GM12878 (cell line): ENCODE data around the gene SLC25A13. TPM values are rescaled to one million over a fixed set of nuclear protein-coding genes. Genes with fewer than 3 reads are reported as not detected.

Experiments
- ATAC-seq: fragments of 200-7000 bp; cut with Tn5 transposase; 3 replicates; pipeline ENCODE4 v1.9.1; 2020; ENCODE audit warnings: mild to moderate bottlenecking, moderate library complexity
- BruUV-seq: library from RNA; stranded (reverse); fragments of 400-500 nt; replicated peaks from 2 replicates; lab custom pipeline; 2021; lab: Mats Ljungman, UMichigan
- CTCF ChIA-PET: fragments of 300-600 bp; sonication (Branson Sonifier 250); formaldehyde crosslinking; extraction: SDS; loops from one replicate; lab custom pipeline; 2021; ENCODE audit warnings: inconsistent platforms; lab: Yijun Ruan, JAX
- POLR2A ChIA-PET: fragments of 350-600 bp; formaldehyde crosslinking; extraction: SDS; loops from one replicate; lab custom pipeline; 2021; ENCODE audit warnings: inconsistent platforms; lab: Charles Lee
- RAD21 ChIA-PET: fragments of 300-600 bp; sonication (Branson Sonifier 250); formaldehyde crosslinking; loops from one replicate; lab custom pipeline; 2023; ENCODE audit warnings: antibody characterized with exemption; ENCODE audit not compliant: unreplicated experiment; lab: Charles Lee
- SMC1A ChIA-PET: fragments of 300-600 bp; sonication (Branson Sonifier 250); formaldehyde crosslinking; loops from one replicate; lab custom pipeline; 2023; ENCODE audit not compliant: unreplicated experiment, uncharacterized antibody; lab: Charles Lee
- DNase-seq: peaks from one replicate; pipeline ENCODE4 v3.0.0-alpha.2; 2011; ENCODE audit warnings: low read depth, low spot score
- FAIRE-seq: peaks from 3 replicates; lab custom pipeline; 2011; peaks lifted over from hg19 to GRCh38; lab: Jason Lieb, UNC
- H2AFZ ChIP-seq: 2 replicates; pipeline ENCODE4 v1.6.0; 2011; ENCODE audit warnings: low read depth, low read length, control low read depth; ENCODE audit not compliant: control insufficient read depth
- H3K27ac ChIP-seq: 2 replicates; pipeline ENCODE4 v1.5.1; 2011; ENCODE audit warnings: control low read depth; ENCODE audit not compliant: control insufficient read depth, insufficient read depth
- H3K27me3 ChIP-seq, 2 experiments: replicated peaks in 1 of 2; 2 replicates each; pipeline versions ENCODE4 v1.6.0 to v1.6.1; 2011; ENCODE audit warnings: low read length in 1 of 2; ENCODE audit not compliant: control insufficient read depth in 2 of 2, insufficient read depth in 2 of 2
- H3K36me3 ChIP-seq, 2 experiments: 2 replicates each; pipeline ENCODE4 v1.5.1; 2011; ENCODE audit warnings: low read length in 1 of 2; ENCODE audit not compliant: control insufficient read depth in 2 of 2, insufficient read depth in 2 of 2
- H3K4me1 ChIP-seq: 2 replicates; pipeline ENCODE4 v1.6.1; 2011; ENCODE audit warnings: mild to moderate bottlenecking, low read length, moderate library complexity, mixed read lengths; ENCODE audit not compliant: control insufficient read depth, insufficient read depth
- H3K4me2 ChIP-seq: 2 replicates; pipeline ENCODE4 v1.6.0; 2011; ENCODE audit warnings: control low read depth; ENCODE audit not compliant: control insufficient read depth, insufficient read depth
- H3K4me3 ChIP-seq: fragments of 200-600 bp; sonication (generic); 2 replicates; pipeline ENCODE4 v1.5.1; 2016
- H3K79me2 ChIP-seq: 2 replicates; pipeline ENCODE4 v1.6.0; 2011; ENCODE audit warnings: low read length; ENCODE audit not compliant: control insufficient read depth, insufficient read depth
- H3K9ac ChIP-seq: 2 replicates; pipeline ENCODE4 v1.8.0; 2011; ENCODE audit warnings: low read length, control low read depth, mixed read lengths; ENCODE audit not compliant: control insufficient read depth, insufficient read depth
- H3K9me3 ChIP-seq: replicated peaks from 3 replicates; pipeline ENCODE4 v1.5.1; 2011; ENCODE audit warnings: mild to moderate bottlenecking, low read length; ENCODE audit not compliant: control insufficient read depth, insufficient read depth
- H4K20me1 ChIP-seq: 2 replicates; pipeline ENCODE4 v1.6.0; 2011; ENCODE audit not compliant: control insufficient read depth, insufficient read depth
- BCL11A ChIP-seq: IDR thresholded peaks from 2 replicates; pipeline ENCODE4 v1.6.1; 2011; ENCODE audit warnings: low read depth, low read length
- EP300 ChIP-seq, 2 experiments: fragments of 150-350 bp in 1 of 2; IDR thresholded peaks; 2 replicates each; pipeline ENCODE4 v1.6.1; 2011 to 2012; ENCODE audit warnings: low read depth in 2 of 2, low read length in 2 of 2, borderline replicate concordance in 1 of 2, improper control_type of control experiment in 1 of 2, inconsistent platforms in 1 of 2; ENCODE audit not compliant: control insufficient read depth in 1 of 2
- HCFC1 ChIP-seq: fragments of 150-350 bp; IDR thresholded peaks from 2 replicates; pipeline ENCODE4 v1.6.1; 2014; ENCODE audit warnings: low read length
- HDAC2 ChIP-seq: fragments of 200-600 bp; sonication (generic); IDR thresholded peaks from 2 replicates; pipeline ENCODE4 v1.6.1; 2017
- HDGF ChIP-seq: fragments of 450-650 bp; IDR thresholded peaks from 2 replicates; pipeline ENCODE4 v1.6.1; 2016; ENCODE audit warnings: antibody characterized with exemption
- IRF3 ChIP-seq: fragments of 450-650 bp; IDR thresholded peaks from 2 replicates; pipeline ENCODE4 v1.6.1; 2014; ENCODE audit warnings: mild to moderate bottlenecking
- POLR2AphosphoS2 ChIP-seq: IDR thresholded peaks from 2 replicates; pipeline ENCODE4 v1.6.1; 2011; ENCODE audit warnings: low read depth, mild to moderate bottlenecking, low read length, improper control_type of control experiment, moderate library complexity
- POU2F2 ChIP-seq: IDR thresholded peaks from 3 replicates; pipeline ENCODE4 v1.6.1; 2011; ENCODE audit warnings: low read depth, mild to moderate bottlenecking, low read length, borderline replicate concordance
- RAD21 ChIP-seq: IDR thresholded peaks from 2 replicates; pipeline ENCODE4 v1.6.1; 2011; ENCODE audit warnings: mild to moderate bottlenecking, low read depth, low read length, moderate library complexity; ENCODE audit not compliant: insufficient read depth
- RCOR1 ChIP-seq: conservative IDR thresholded peaks from 2 replicates; pipeline ENCODE4 v1.6.1; 2012; ENCODE audit warnings: low read depth, low read length, improper control_type of control experiment
- REST ChIP-seq: IDR thresholded peaks from 2 replicates; pipeline ENCODE4 v1.6.1; 2012; ENCODE audit warnings: mild to moderate bottlenecking, low read depth, low read length
- SKIL ChIP-seq: fragments of 450-650 bp; IDR thresholded peaks from 2 replicates; pipeline ENCODE4 v1.6.1; 2017; ENCODE audit warnings: mild to moderate bottlenecking, low read depth, inconsistent platforms; ENCODE audit not compliant: poor library complexity, severe bottlenecking
- SUZ12 ChIP-seq: fragments of 200-600 bp; sonication (generic); IDR thresholded peaks from one replicate; pipeline ENCODE4 v1.6.1; 2018; ENCODE audit warnings: antibody characterized with exemption, mild to moderate bottlenecking; ENCODE audit not compliant: unreplicated experiment
- TCF7 ChIP-seq: IDR thresholded peaks from 2 replicates; pipeline ENCODE4 v1.6.1; 2014; ENCODE audit warnings: antibody characterized with exemption, borderline replicate concordance
- USF1 ChIP-seq: IDR thresholded peaks from 2 replicates; pipeline ENCODE4 v1.6.1; 2011; ENCODE audit warnings: borderline replicate concordance, low read depth, mild to moderate bottlenecking, moderate library complexity, mixed read lengths, low read length; ENCODE audit not compliant: insufficient read depth; ENCODE audit errors: extremely low read length
- ZNF217 ChIP-seq: fragments of 450-650 bp; IDR thresholded peaks from 2 replicates; pipeline ENCODE4 v1.6.1; 2017; ENCODE audit warnings: antibody characterized with exemption, mild to moderate bottlenecking
- ZNF24 ChIP-seq: fragments of 450-650 bp; IDR thresholded peaks from 2 replicates; pipeline ENCODE4 v1.6.1; 2017; ENCODE audit warnings: antibody characterized with exemption, mild to moderate bottlenecking
- WGBS: methylation state at CpG from one replicate; pipeline ENCODE4 v1.1.6; 2016; ENCODE audit warnings: low lambda C conversion rate; ENCODE audit not compliant: insufficient replicate concordance, insufficient coverage; ENCODE audit errors: missing lambda C conversion rate; 5-methylcytosine and 5-hydroxymethylcytosine counted together
- in situ Hi-C: fragments of 300-500 bp; cut with MboI; formaldehyde crosslinking; loops from 9 replicates; pipeline ENCODE4 v1.14.3; 2018; ENCODE audit warnings: mixed read lengths
- intact Hi-C: fragments of 100-400 bp; cut with micrococcal nuclease; formaldehyde crosslinking; loops from one replicate; pipeline ENCODE4 v1.14.2; 2022; ENCODE audit not compliant: unreplicated experiment
- polyA plus RNA-seq, 11 experiments: library from polyadenylated mRNA; depleted of rRNA in 4 of 11; unstranded in 6 of 11; stranded (reverse) in 5 of 11; fragments of >200 nt; fragmentation: Nextera tagmentation in 4 of 11; fragmentation: Illumina TruSeq in 1 of 11; extraction: Ambion mirVana in 4 of 11; extraction: Trizol in 1 of 11; gene quantifications; 1 replicate in 1 of 11; 2 replicates in 10 of 11; pipeline versions ENCODE4 v1.2.1 to v1.2.3, GENCODE V29; 2011 to 2016; ENCODE audit warnings: inconsistent platforms in 2 of 11, missing spikeins in 2 of 11, low read depth in 1 of 11
- total RNA-seq, 4 experiments: library from RNA; depleted of rRNA in 3 of 4; stranded (reverse); fragments of >200 nt in 3 of 4; fragmentation: Illumina TruSeq in 1 of 4; extraction: Trizol in 1 of 4; gene quantifications; 2 replicates each; pipeline versions ENCODE4 v1.2.1 to v1.2.3, GENCODE V29; 2013 to 2021

Gene SLC25A13
- total and polyA plus RNA-seq, 10 of the 15 experiments (the other 5 are each of a cell fraction or from before 2014, with no cell fraction given) = 7.0 to 24.7 (median 18.6) TPM

- POLR2A ChIA-PET = interaction anchor here (0.5 kb wide), 1 partner anchor 1639 kb away, joined by 3 read pairs; the partner anchor contains the start of gene ASNS
- RAD21 ChIA-PET = interaction anchor here (0.6 to 0.7 kb wide), 2 partner anchors 790 to 1108 kb away, joined by 3 to 4 read pairs; no protein-coding TSS in a partner anchor
- WGBS = 88% methylated on average over 3 of the region's 3 CpGs
Observed at GRCh38 chr7:96233084-96233483, 88.8 kb downstream of the SLC25A13 start.

More at GRCh38 chr7:96233084-96233483, 88.8 kb downstream of the SLC25A13 start:
- Histone ChIP-seq H3K4me3 (no peak overlapping the region), H3K9me3 (no peaks in the 10 kb centered on the region; the same call in 2 of the 3 replicates), H3K27me3 (no peaks in the 10 kb centered on the region)
- CTCF ChIA-PET = interaction anchor here (0.6 kb wide), 1 partner anchor 65 kb away, joined by 3 read pairs; no protein-coding TSS in a partner anchor
- SMC1A ChIA-PET = interaction anchor here (1.5 kb wide), 1 partner anchor 13 kb away, joined by 4 read pairs; no protein-coding TSS in a partner anchor
- TF ChIP-seq ZNF24 (no peak), IRF3 (no peak), HCFC1 (no peak), SKIL (no peak), EP300 (IDR thresholded peaks at IDR 0.05; ENCODE audit: borderline replicate concordance in 1 of 2, control insufficient read depth in 1 of 2, low read depth in 2 of 2, low read length in 2 of 2) (no peak), ZNF217 (no peak), POU2F2 (no peak), RAD21 (no peak), SUZ12 (no peak), HDGF (no peak), HDAC2 (no peak), POLR2AphosphoS2 (no peak), REST (no peak), BCL11A (no peak), TCF7 (no peak), RCOR1 (no peak), USF1 (no peak)
- TF ChIP-seq, all 136 proteins: peak for 0
- H3K79me2 ChIP-seq = no peaks in the 10 kb centered on the region
- peaks cover 0 to 4% of the 10 kb centered on the region in 2 experiments; a peak in 3 of 4 replicates for H3K36me3 ChIP-seq
- in situ Hi-C loops = no loop called here
- no peak for FAIRE-seq
- no peak overlapping the region for H3K4me2 ChIP-seq
- no peaks in the 10 kb centered on the region for H4K20me1 ChIP-seq
- no peak overlapping the region for H3K9ac ChIP-seq
- no peak for DNase-seq
- no peak overlapping the region for H2AFZ ChIP-seq
- intact Hi-C loops = no loop called here
- ATAC-seq = no peak
- no TSS peak for BruUV-seq
- H3K27ac ChIP-seq = no peak overlapping the region
- H3K4me1 ChIP-seq = no peaks in the 10 kb centered on the region
